22Rv1 (cell line): ENCODE results near the gene RSU1.

Source experiments
- H3K27ac ChIP-seq: fragments of 450-650 bp; 2 replicates; pipeline ENCODE4 v1.5.1; 2017
- ZFX ChIP-seq: fragments of 450-650 bp; IDR thresholded peaks from 2 replicates; pipeline ENCODE4 v1.6.1; 2017; ENCODE audit warnings: antibody characterized with exemption, borderline replicate concordance
- TF ChIP-seq, protein P1 (sequence below): fragments of 450-650 bp; IDR thresholded peaks from 2 replicates; pipeline ENCODE4 v1.5.1; 2017; ENCODE audit warnings: mild to moderate bottlenecking

Gene RSU1

GRCh38 chr10:16799621-16800020 lies 17.6 kb downstream of the RSU1 start:
- H3K27ac ChIP-seq = no peak overlapping the region
- TF ChIP-seq ZFX = no peak
- TF ChIP-seq, protein P1, sequence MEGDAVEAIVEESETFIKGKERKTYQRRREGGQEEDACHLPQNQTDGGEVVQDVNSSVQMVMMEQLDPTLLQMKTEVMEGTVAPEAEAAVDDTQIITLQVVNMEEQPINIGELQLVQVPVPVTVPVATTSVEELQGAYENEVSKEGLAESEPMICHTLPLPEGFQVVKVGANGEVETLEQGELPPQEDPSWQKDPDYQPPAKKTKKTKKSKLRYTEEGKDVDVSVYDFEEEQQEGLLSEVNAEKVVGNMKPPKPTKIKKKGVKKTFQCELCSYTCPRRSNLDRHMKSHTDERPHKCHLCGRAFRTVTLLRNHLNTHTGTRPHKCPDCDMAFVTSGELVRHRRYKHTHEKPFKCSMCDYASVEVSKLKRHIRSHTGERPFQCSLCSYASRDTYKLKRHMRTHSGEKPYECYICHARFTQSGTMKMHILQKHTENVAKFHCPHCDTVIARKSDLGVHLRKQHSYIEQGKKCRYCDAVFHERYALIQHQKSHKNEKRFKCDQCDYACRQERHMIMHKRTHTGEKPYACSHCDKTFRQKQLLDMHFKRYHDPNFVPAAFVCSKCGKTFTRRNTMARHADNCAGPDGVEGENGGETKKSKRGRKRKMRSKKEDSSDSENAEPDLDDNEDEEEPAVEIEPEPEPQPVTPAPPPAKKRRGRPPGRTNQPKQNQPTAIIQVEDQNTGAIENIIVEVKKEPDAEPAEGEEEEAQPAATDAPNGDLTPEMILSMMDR = no peak

DNA sequence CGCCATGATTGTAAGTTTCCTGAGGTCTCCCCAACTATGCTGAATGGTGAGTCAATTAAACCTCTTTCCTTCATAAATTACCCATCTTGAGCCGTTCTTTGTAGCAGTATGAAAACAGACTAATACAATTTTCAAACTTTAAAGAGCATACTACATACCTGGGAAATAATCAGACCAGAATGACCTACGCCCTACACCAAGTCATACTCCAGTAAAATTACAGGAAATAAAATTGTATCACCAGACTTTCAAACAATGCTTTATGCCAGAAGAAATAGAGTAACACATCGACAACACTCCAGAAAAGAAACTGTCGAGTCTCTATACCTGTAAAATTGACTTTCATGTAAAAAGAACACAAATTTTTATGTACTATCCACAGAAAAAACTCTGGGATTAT lies 18.7 kb downstream of the RSU1 start:
- no peak for TF ChIP-seq ZFX
- TF ChIP-seq, protein P1 = no peak
- H3K27ac ChIP-seq = no peak overlapping the region

DNA sequence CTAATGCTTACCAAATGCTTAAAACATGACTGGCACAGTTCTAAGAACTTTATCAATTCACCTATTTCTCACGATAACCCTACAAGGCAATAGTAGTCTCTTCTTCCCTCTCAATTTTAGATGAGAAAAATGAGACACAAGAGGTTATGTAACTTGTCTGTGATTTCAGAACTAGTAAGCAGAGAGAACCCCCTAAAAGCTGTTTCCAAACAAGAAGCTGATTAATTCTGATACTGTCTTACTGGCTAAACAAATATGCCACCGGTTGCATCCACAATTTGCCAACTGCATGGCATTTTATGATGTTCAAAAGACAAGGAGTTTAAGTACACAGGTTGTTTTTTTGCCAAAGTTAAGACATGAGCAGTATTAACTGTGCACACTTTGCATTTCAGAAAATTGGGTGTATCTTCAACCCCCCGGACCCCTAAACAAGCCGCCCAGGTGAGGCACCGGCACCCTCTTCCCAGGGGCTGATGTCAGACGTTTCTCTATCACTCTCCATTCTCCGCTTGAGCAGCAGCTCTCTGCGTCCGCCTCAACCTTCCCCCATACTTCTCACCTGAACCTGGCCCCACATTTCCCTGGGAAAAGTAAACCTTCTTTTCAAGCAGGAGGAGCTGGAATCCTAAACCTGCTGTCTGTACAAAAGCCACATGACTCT lies 21.7 kb downstream of the RSU1 start:
- no peak overlapping the region for H3K27ac ChIP-seq
- no peak for TF ChIP-seq ZFX
- TF ChIP-seq, protein P1 = no peak

- H3K27ac ChIP-seq = no peak overlapping the region
- TF ChIP-seq, protein P1 = no peak
- TF ChIP-seq ZFX = no peak
These were observed 23.2 kb downstream of the RSU1 start for GRCh38 chr10:16794005-16794404.

DNA sequence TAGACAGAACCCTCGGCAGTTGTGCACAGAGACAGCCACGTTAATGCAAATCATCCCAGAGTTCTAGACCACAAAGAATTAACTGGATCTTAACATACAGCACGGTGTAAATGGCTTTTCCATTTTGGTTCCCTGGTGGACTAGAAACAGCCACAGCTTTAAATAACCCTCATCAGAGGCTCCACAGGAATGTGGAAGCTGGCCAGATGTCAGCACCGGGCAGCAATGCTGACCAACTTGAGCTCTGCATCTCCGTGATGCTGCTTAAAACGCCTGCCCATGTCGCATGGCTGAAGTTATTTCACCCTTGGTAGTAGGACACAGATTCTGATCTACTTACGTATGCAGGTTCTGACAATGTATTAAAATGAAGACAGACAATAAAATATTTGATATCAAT lies 24.5 kb downstream of the RSU1 start:
- TF ChIP-seq, protein P1 = no peak
- no peak for TF ChIP-seq ZFX
- H3K27ac ChIP-seq = no peak overlapping the region

- H3K27ac ChIP-seq = no peak overlapping the region
- TF ChIP-seq, protein P1 = no peak
- TF ChIP-seq ZFX = no peak
These were observed 27.5 kb downstream of the RSU1 start for GRCh38 chr10:16789765-16790164.

GRCh38 chr10:16789261-16789660 lies 28.0 kb downstream of the RSU1 start:
- H3K27ac ChIP-seq = no peak overlapping the region
- no peak for TF ChIP-seq ZFX
- TF ChIP-seq, protein P1 = no peak
